GM12878 (cell line): ENCODE data around the gene MTERF1. TPM values are rescaled to one million over a fixed set of nuclear protein-coding genes. Genes with fewer than 3 reads are reported as not detected.

Experiments
- ATAC-seq: fragments of 200-7000 bp; cut with Tn5 transposase; 3 replicates; pipeline ENCODE4 v1.9.1; 2020; ENCODE audit warnings: mild to moderate bottlenecking, moderate library complexity
- BruUV-seq: library from RNA; stranded (reverse); fragments of 400-500 nt; replicated peaks from 2 replicates; lab custom pipeline; 2021; lab: Mats Ljungman, UMichigan
- CTCF ChIA-PET: fragments of 300-600 bp; sonication (Branson Sonifier 250); formaldehyde crosslinking; extraction: SDS; loops from one replicate; lab custom pipeline; 2021; ENCODE audit warnings: inconsistent platforms; lab: Yijun Ruan, JAX
- POLR2A ChIA-PET: fragments of 350-600 bp; formaldehyde crosslinking; extraction: SDS; loops from one replicate; lab custom pipeline; 2021; ENCODE audit warnings: inconsistent platforms; lab: Charles Lee
- RAD21 ChIA-PET: fragments of 300-600 bp; sonication (Branson Sonifier 250); formaldehyde crosslinking; loops from one replicate; lab custom pipeline; 2023; ENCODE audit warnings: antibody characterized with exemption; ENCODE audit not compliant: unreplicated experiment; lab: Charles Lee
- SMC1A ChIA-PET: fragments of 300-600 bp; sonication (Branson Sonifier 250); formaldehyde crosslinking; loops from one replicate; lab custom pipeline; 2023; ENCODE audit not compliant: unreplicated experiment, uncharacterized antibody; lab: Charles Lee
- DNase-seq: peaks from one replicate; pipeline ENCODE4 v3.0.0-alpha.2; 2011; ENCODE audit warnings: low read depth, low spot score
- FAIRE-seq: peaks from 3 replicates; lab custom pipeline; 2011; peaks lifted over from hg19 to GRCh38; lab: Jason Lieb, UNC
- H2AFZ ChIP-seq: 2 replicates; pipeline ENCODE4 v1.6.0; 2011; ENCODE audit warnings: low read depth, low read length, control low read depth; ENCODE audit not compliant: control insufficient read depth
- H3K27ac ChIP-seq: 2 replicates; pipeline ENCODE4 v1.5.1; 2011; ENCODE audit warnings: control low read depth; ENCODE audit not compliant: control insufficient read depth, insufficient read depth
- H3K27me3 ChIP-seq, 2 experiments: replicated peaks in 1 of 2; 2 replicates each; pipeline versions ENCODE4 v1.6.0 to v1.6.1; 2011; ENCODE audit warnings: low read length in 1 of 2; ENCODE audit not compliant: control insufficient read depth in 2 of 2, insufficient read depth in 2 of 2
- H3K36me3 ChIP-seq, 2 experiments: 2 replicates each; pipeline ENCODE4 v1.5.1; 2011; ENCODE audit warnings: low read length in 1 of 2; ENCODE audit not compliant: control insufficient read depth in 2 of 2, insufficient read depth in 2 of 2
- H3K4me1 ChIP-seq: 2 replicates; pipeline ENCODE4 v1.6.1; 2011; ENCODE audit warnings: mild to moderate bottlenecking, low read length, moderate library complexity, mixed read lengths; ENCODE audit not compliant: control insufficient read depth, insufficient read depth
- H3K4me2 ChIP-seq: 2 replicates; pipeline ENCODE4 v1.6.0; 2011; ENCODE audit warnings: control low read depth; ENCODE audit not compliant: control insufficient read depth, insufficient read depth
- H3K4me3 ChIP-seq: fragments of 200-600 bp; sonication (generic); 2 replicates; pipeline ENCODE4 v1.5.1; 2016
- H3K79me2 ChIP-seq: 2 replicates; pipeline ENCODE4 v1.6.0; 2011; ENCODE audit warnings: low read length; ENCODE audit not compliant: control insufficient read depth, insufficient read depth
- H3K9ac ChIP-seq: 2 replicates; pipeline ENCODE4 v1.8.0; 2011; ENCODE audit warnings: low read length, control low read depth, mixed read lengths; ENCODE audit not compliant: control insufficient read depth, insufficient read depth
- H3K9me3 ChIP-seq: replicated peaks from 3 replicates; pipeline ENCODE4 v1.5.1; 2011; ENCODE audit warnings: mild to moderate bottlenecking, low read length; ENCODE audit not compliant: control insufficient read depth, insufficient read depth
- H4K20me1 ChIP-seq: 2 replicates; pipeline ENCODE4 v1.6.0; 2011; ENCODE audit not compliant: control insufficient read depth, insufficient read depth
- ATF2 ChIP-seq: IDR thresholded peaks from 2 replicates; pipeline ENCODE4 v1.6.1; 2012; ENCODE audit warnings: low read length, inconsistent platforms
- BACH1 ChIP-seq: fragments of 450-650 bp; IDR thresholded peaks from 2 replicates; pipeline ENCODE4 v1.6.1; 2017; ENCODE audit warnings: mild to moderate bottlenecking, borderline replicate concordance
- BCL3 ChIP-seq: IDR thresholded peaks from 2 replicates; pipeline ENCODE4 v1.6.1; 2011; ENCODE audit warnings: borderline replicate concordance, low read depth, mild to moderate bottlenecking, moderate library complexity, low read length; ENCODE audit not compliant: insufficient read depth, poor library complexity, severe bottlenecking
- CREB1 ChIP-seq: IDR thresholded peaks from 2 replicates; pipeline ENCODE4 v1.6.1; 2012; ENCODE audit warnings: low read depth, mild to moderate bottlenecking, inconsistent platforms
- E4F1 ChIP-seq: fragments of 450-650 bp; IDR thresholded peaks from 2 replicates; pipeline ENCODE4 v1.6.1; 2018; ENCODE audit warnings: borderline replicate concordance, mild to moderate bottlenecking; ENCODE audit not compliant: partially characterized antibody
- ETV6 ChIP-seq, 2 experiments: fragments of 450-650 bp in 1 of 2; IDR thresholded peaks in 1 of 2; conservative IDR thresholded peaks in 1 of 2; 2 replicates each; pipeline ENCODE4 v1.6.1; 2014; ENCODE audit warnings: antibody characterized with exemption in 1 of 2, borderline replicate concordance in 1 of 2, low read depth in 1 of 2, mild to moderate bottlenecking in 1 of 2, moderate library complexity in 1 of 2
- EZH2 ChIP-seq: IDR thresholded peaks from 2 replicates; pipeline ENCODE4 v1.6.1; 2012; ENCODE audit warnings: low read depth, mild to moderate bottlenecking, control low read depth, inconsistent platforms, low read length, borderline replicate concordance; ENCODE audit not compliant: control insufficient read depth
- IRF4 ChIP-seq: IDR thresholded peaks from 2 replicates; pipeline ENCODE4 v1.6.1; 2011; ENCODE audit warnings: low read depth, low read length
- MTA2 ChIP-seq: fragments of 450-650 bp; IDR thresholded peaks from 2 replicates; pipeline ENCODE4 v1.6.1; 2016; ENCODE audit warnings: low read depth, mild to moderate bottlenecking, moderate library complexity
- SP1 ChIP-seq: IDR thresholded peaks from one replicate; pipeline ENCODE4 v1.6.1; 2011; ENCODE audit warnings: low read depth, low read length
- TCF7 ChIP-seq: IDR thresholded peaks from 2 replicates; pipeline ENCODE4 v1.6.1; 2014; ENCODE audit warnings: antibody characterized with exemption, borderline replicate concordance
- ZNF274 ChIP-seq: IDR thresholded peaks from one replicate; pipeline ENCODE4 v1.8.0; 2011; ENCODE audit not compliant: insufficient read length, insufficient read depth
- ZNF687 ChIP-seq: fragments of 450-650 bp; IDR thresholded peaks from 2 replicates; pipeline ENCODE4 v1.6.1; 2017; ENCODE audit warnings: mild to moderate bottlenecking, moderate library complexity
- in situ Hi-C: fragments of 300-500 bp; cut with MboI; formaldehyde crosslinking; loops from 9 replicates; pipeline ENCODE4 v1.14.3; 2018; ENCODE audit warnings: mixed read lengths
- intact Hi-C: fragments of 100-400 bp; cut with micrococcal nuclease; formaldehyde crosslinking; loops from one replicate; pipeline ENCODE4 v1.14.2; 2022; ENCODE audit not compliant: unreplicated experiment
- polyA plus RNA-seq, 11 experiments: library from polyadenylated mRNA; depleted of rRNA in 4 of 11; unstranded in 6 of 11; stranded (reverse) in 5 of 11; fragments of >200 nt; fragmentation: Nextera tagmentation in 4 of 11; fragmentation: Illumina TruSeq in 1 of 11; extraction: Ambion mirVana in 4 of 11; extraction: Trizol in 1 of 11; gene quantifications; 1 replicate in 1 of 11; 2 replicates in 10 of 11; pipeline versions ENCODE4 v1.2.1 to v1.2.3, GENCODE V29; 2011 to 2016; ENCODE audit warnings: inconsistent platforms in 2 of 11, missing spikeins in 2 of 11, low read depth in 1 of 11
- total RNA-seq, 4 experiments: library from RNA; depleted of rRNA in 3 of 4; stranded (reverse); fragments of >200 nt in 3 of 4; fragmentation: Illumina TruSeq in 1 of 4; extraction: Trizol in 1 of 4; gene quantifications; 2 replicates each; pipeline versions ENCODE4 v1.2.1 to v1.2.3, GENCODE V29; 2013 to 2021

The MTERF1 gene
- total and polyA plus RNA-seq, 10 of the 15 experiments (the other 5 are each of a cell fraction or from before 2014, with no cell fraction given): 14.7 to 38.7 (median 28.0) TPM

GRCh38 chr7:91875851-91876250 lies 4.7 kb downstream of the MTERF1 start (continued):
- TF ChIP-seq EZH2 (no peak), ZNF687 (no peak)
- TF ChIP-seq, all 136 proteins: peak for 0

DNA sequence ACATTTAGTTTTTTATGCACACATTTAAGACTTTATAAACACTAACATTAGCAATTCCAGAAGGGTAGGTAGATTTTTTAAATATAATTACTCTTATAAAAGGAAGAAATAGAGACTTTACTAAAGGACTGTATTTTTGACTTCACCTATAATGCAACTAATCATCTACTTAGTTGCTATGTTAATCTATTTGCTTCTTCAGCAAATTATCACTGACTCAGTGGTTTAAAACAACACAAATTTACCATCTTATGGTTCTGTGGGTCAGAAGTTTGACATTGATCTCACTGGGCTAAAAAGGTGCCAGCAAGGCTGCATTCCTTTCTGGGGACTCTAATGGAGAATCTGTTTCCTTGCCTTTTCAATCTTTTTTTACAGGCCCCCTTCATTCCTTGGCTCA lies 7.6 kb downstream of the MTERF1 start:
- CTCF ChIA-PET: interaction anchor here (0.6 to 1.2 kb wide), 2 partner anchors 14 to 911 kb away, joined by 3 to 5 read pairs; no protein-coding TSS in a partner anchor
- peaks cover 3% of the 10 kb centered on the region for H3K79me2 ChIP-seq
- TF ChIP-seq ZNF274 (no peak), ETV6 (conservative IDR thresholded peaks at IDR 0.05 in 1 of 2, IDR thresholded peaks at IDR 0.05 in 1 of 2; ENCODE audit: borderline replicate concordance in 1 of 2, low read depth in 1 of 2) (no peak), E4F1 (no peak), IRF4 (no peak), ATF2 (no peak), TCF7 (no peak), BACH1 (no peak), BCL3 (no peak), CREB1 (no peak), MTA2 (no peak), SP1 (no peak)

More for the DNA sequence above, 7.6 kb downstream of the MTERF1 start:
- ChIA-PET SMC1A (interaction anchor here (2.6 kb wide), 1 partner anchor 11 kb away, joined by 6 read pairs; no protein-coding TSS in a partner anchor), POLR2A (no interaction called here), RAD21 (no interaction called here)
- intact Hi-C loops (loop anchor here (10.0 kb wide), 1 partner anchor 572 kb away; the partner anchor contains the start of gene GATAD1), in situ Hi-C loops (no loop called here)
- no peak overlapping the region for H3K4me3 ChIP-seq
- H3K4me2 ChIP-seq: no peak overlapping the region
- peaks cover 0 to 11% of the 10 kb centered on the region in 2 experiments; a peak in 1 of 4 replicates for H3K36me3 ChIP-seq
- H3K27me3 ChIP-seq: no peaks in the 10 kb centered on the region
- ATAC-seq (no peak), FAIRE-seq (no peak), DNase-seq (no peak)
- no peak overlapping the region for H3K27ac ChIP-seq
- no peak overlapping the region for H2AFZ ChIP-seq
- BruUV-seq: no TSS peak
- no peak overlapping the region for H3K9ac ChIP-seq
- no peaks in the 10 kb centered on the region for H3K9me3 ChIP-seq
- H3K4me1 ChIP-seq: no peaks in the 10 kb centered on the region
- H4K20me1 ChIP-seq: no peaks in the 10 kb centered on the region
